Activated CD8-positive, alpha-beta memory T cell treated with anti-CD3 and anti-CD28 coated beads for 36 hours (primary cell): ENCODE results near the gene MAST4. TPM values are rescaled to one million over a fixed set of nuclear protein-coding genes. Genes with fewer than 3 reads are reported as not detected.

Experiments used
- CTCF ChIA-PET: fragments of 350-600 bp; sonication (Branson Sonifier 250); formaldehyde crosslinking; loops from one replicate; lab custom pipeline; 2021; ENCODE audit warnings: antibody characterized with exemption; lab: Charles Lee
- POLR2A ChIA-PET: fragments of 350-600 bp; sonication (Branson Sonifier 250); formaldehyde crosslinking; loops from one replicate; lab custom pipeline; 2021; ENCODE audit warnings: antibody characterized with exemption; lab: Charles Lee
- total RNA-seq, 2 experiments: library from RNA; stranded (reverse); gene quantifications; one replicate each; pipeline ENCODE4 v1.2.3, GENCODE V29; 2021

MAST4 gene
- total RNA-seq, 2 experiments from 2014 or later: 11.4 to 11.6 TPM

- ChIA-PET POLR2A (interaction anchor here (0.6 kb wide), 1 partner anchor 1097 kb away, joined by 3 read pairs; no protein-coding TSS in a partner anchor), CTCF (interaction anchor here (1.0 to 1.4 kb wide), 2 partner anchors 9 to 10 kb away, joined by 3 read pairs; no protein-coding TSS in a partner anchor)
Measured at GRCh38 chr5:67183859-67184258, 587.7 kb downstream of the MAST4 start.

- ChIA-PET CTCF (no interaction called here), POLR2A (no interaction called here)
Measured at GRCh38 chr5:67187006-67187715, 591.0 kb downstream of the MAST4 start.

GRCh38 chr5:67188274-67189078 is 592.3 kb downstream of the MAST4 start:
- ChIA-PET POLR2A (no interaction called here), CTCF (interaction anchor here (1.4 kb wide), 1 partner anchor 30 kb away, joined by 3 read pairs; no protein-coding TSS in a partner anchor)

- ChIA-PET POLR2A (no interaction called here), CTCF (interaction anchor here (1.4 kb wide), 1 partner anchor 30 kb away, joined by 3 read pairs; no protein-coding TSS in a partner anchor)
Measured at GRCh38 chr5:67189079-67189354, 592.8 kb downstream of the MAST4 start.

- CTCF ChIA-PET: interaction anchor here (1.4 kb wide), 1 partner anchor 31 kb away, joined by 3 read pairs; no protein-coding TSS in a partner anchor
Measured at GRCh38 chr5:67189931-67190330, 593.7 kb downstream of the MAST4 start.

GRCh38 chr5:67190410-67190809 is 594.2 kb downstream of the MAST4 start:
- ChIA-PET POLR2A (no interaction called here), CTCF (no interaction called here)

More at GRCh38 chr5:67189931-67190330, 593.7 kb downstream of the MAST4 start:
- POLR2A ChIA-PET: no interaction called here

- ChIA-PET POLR2A (no interaction called here), CTCF (no interaction called here)
Measured at GRCh38 chr5:67190861-67191260, 594.7 kb downstream of the MAST4 start.

- ChIA-PET CTCF (no interaction called here), POLR2A (no interaction called here)
Measured at GRCh38 chr5:67192719-67193438, 596.7 kb downstream of the MAST4 start.

GRCh38 chr5:67193439-67193807 is 597.2 kb downstream of the MAST4 start:
- POLR2A ChIA-PET: no interaction called here
- CTCF ChIA-PET: no interaction called here

- POLR2A ChIA-PET: no interaction called here
- CTCF ChIA-PET: no interaction called here
Measured at GRCh38 chr5:67194166-67194565, 598.0 kb downstream of the MAST4 start.

- CTCF ChIA-PET: no interaction called here
- POLR2A ChIA-PET: no interaction called here
Measured at GRCh38 chr5:67195406-67196275, 599.4 kb downstream of the MAST4 start.

GRCh38 chr5:67196537-67197059 is 600.4 kb downstream of the MAST4 start, which contains the start of gene CD180:
Gene CD180 (minus strand): TSS chr5:67196799. CDS start chr5:67196641, 158 bp downstream.
- ChIA-PET POLR2A (interaction anchor here (0.9 to 2.0 kb wide), 2 partner anchors 10 to 69 kb away, joined by 4 to 21 read pairs; no protein-coding TSS in a partner anchor), CTCF (no interaction called here)

- CTCF ChIA-PET: no interaction called here
- POLR2A ChIA-PET: interaction anchor here (0.9 to 2.0 kb wide), 2 partner anchors 9 to 68 kb away, joined by 4 to 21 read pairs; no protein-coding TSS in a partner anchor
Measured at GRCh38 chr5:67197536-67197935, 601.3 kb downstream of the MAST4 start.

GRCh38 chr5:67198917-67199316 is 602.7 kb downstream of the MAST4 start:
- CTCF ChIA-PET: no interaction called here
- POLR2A ChIA-PET: no interaction called here

GRCh38 chr5:67199859-67200258 is 603.7 kb downstream of the MAST4 start:
- ChIA-PET POLR2A (interaction anchor here (0.7 kb wide), 1 partner anchor 35 kb away, joined by 3 read pairs; no protein-coding TSS in a partner anchor), CTCF (interaction anchor here (10.3 kb wide), 1 partner anchor 35 kb away, joined by 117 read pairs; no protein-coding TSS in a partner anchor)

- POLR2A ChIA-PET: no interaction called here
Measured at GRCh38 chr5:67200809-67201562, 604.8 kb downstream of the MAST4 start.

GRCh38 chr5:67201897-67202549 is 605.8 kb downstream of the MAST4 start:
- CTCF ChIA-PET: interaction anchor here (10.3 kb wide), 1 partner anchor 37 kb away, joined by 117 read pairs; no protein-coding TSS in a partner anchor
- POLR2A ChIA-PET: no interaction called here

More at GRCh38 chr5:67200809-67201562, 604.8 kb downstream of the MAST4 start:
- CTCF ChIA-PET: interaction anchor here (10.3 kb wide), 1 partner anchor 36 kb away, joined by 117 read pairs; no protein-coding TSS in a partner anchor
